Thyroid gland (tissue), 4 donors: ENCODE data around the gene CBFB.

ENCODE experiments used
- POLR2A ChIP-seq, 2 donors: fragments of 450-650 bp; IDR thresholded peaks; one replicate each; pipeline ENCODE4 v1.6.1; 2017; ENCODE audit warnings: antibody characterized with exemption in 2 of 2, mild to moderate bottlenecking in 2 of 2, moderate library complexity in 1 of 2
- TF ChIP-seq, protein P1 (sequence below), 6 experiments: fragments of 200-600 bp in 3 of 6; fragments of 450-650 bp in 3 of 6; sonication (generic) in 3 of 6; IDR thresholded peaks; one replicate each; pipeline ENCODE4 v1.5.1; 2016 to 2019; ENCODE audit warnings: antibody characterized with exemption in 6 of 6, mild to moderate bottlenecking in 2 of 6, inconsistent platforms in 1 of 6, moderate library complexity in 1 of 6

DNA sequence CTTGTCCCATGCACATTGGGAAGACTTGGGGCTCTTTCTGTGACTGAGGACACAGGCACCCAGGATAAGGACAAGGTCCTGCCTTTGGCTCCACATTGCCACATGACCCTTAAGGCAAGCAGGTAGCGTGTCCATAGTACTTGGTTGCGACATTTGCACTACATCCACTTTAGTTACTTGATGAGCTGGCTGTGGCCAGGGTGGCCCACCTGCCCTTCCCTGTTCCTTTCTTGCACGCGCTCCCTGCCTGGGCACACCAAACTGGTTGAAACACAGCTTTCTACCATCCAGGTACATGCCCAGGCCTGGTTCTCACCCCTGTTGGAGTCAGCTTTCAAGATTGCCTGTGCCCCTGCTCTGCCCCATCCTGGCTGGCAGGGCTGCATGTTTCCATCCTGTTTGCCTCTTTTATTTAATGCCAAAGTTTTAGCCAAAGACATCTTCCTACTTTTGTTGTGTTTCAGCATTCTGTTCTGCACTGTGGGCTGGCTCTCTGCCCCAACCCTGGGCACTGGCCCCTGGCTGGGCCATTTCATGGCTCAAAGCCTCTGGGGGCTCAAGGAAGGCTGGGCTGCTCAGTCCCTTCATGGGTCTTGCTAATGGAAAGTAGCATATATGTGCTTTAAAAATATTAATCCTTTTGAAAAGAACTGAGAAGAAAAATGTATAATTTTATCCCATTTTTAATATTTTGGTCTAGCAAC lies 118.6 kb downstream of the CBFB start:
- TF ChIP-seq, protein P1, sequence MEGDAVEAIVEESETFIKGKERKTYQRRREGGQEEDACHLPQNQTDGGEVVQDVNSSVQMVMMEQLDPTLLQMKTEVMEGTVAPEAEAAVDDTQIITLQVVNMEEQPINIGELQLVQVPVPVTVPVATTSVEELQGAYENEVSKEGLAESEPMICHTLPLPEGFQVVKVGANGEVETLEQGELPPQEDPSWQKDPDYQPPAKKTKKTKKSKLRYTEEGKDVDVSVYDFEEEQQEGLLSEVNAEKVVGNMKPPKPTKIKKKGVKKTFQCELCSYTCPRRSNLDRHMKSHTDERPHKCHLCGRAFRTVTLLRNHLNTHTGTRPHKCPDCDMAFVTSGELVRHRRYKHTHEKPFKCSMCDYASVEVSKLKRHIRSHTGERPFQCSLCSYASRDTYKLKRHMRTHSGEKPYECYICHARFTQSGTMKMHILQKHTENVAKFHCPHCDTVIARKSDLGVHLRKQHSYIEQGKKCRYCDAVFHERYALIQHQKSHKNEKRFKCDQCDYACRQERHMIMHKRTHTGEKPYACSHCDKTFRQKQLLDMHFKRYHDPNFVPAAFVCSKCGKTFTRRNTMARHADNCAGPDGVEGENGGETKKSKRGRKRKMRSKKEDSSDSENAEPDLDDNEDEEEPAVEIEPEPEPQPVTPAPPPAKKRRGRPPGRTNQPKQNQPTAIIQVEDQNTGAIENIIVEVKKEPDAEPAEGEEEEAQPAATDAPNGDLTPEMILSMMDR (IDR thresholded peaks at IDR 0.05), result no peak
- no peak for TF ChIP-seq POLR2A (IDR thresholded peaks at IDR 0.05)
